Measurements from ENCODE around the gene TMEM234. TPM values are rescaled to one million over a fixed set of nuclear protein-coding genes. Genes with fewer than 3 reads are reported as not detected.
A peak's percentile ranks its signal among the peaks of the same experiment; 100 is the strongest.

The TMEM234 gene
- total RNA-seq, 2 donors from 2014 or later = 20.3 to 27.0 TPM

- Histone ChIP-seq H3K27me3 (no peaks in the 10 kb centered on the region), H3K27ac (peak overlapping the region; percentile 69), H3K9ac (ENCODE audit: low read depth in 2 of 2, low read length in 2 of 2) (peak overlapping the region; percentile 65 to 67), H3K9me3 (no peaks in the 10 kb centered on the region), H3K4me1 (peaks cover 3% of the 10 kb centered on the region), H3K4me3 (peak overlapping the region; percentile 60), H3K36me3 (peaks cover 4% of the 10 kb centered on the region)
- intact Hi-C loops (cut with DNase I) = no loop called here
- peak; percentile 80 for DNase-seq
- no peak for TF ChIP-seq CTCF (IDR thresholded peaks at IDR 0.05)
Measured at GRCh38 chr1:32201011-32201855, 20.9 kb downstream of the TMEM234 start.

DNA sequence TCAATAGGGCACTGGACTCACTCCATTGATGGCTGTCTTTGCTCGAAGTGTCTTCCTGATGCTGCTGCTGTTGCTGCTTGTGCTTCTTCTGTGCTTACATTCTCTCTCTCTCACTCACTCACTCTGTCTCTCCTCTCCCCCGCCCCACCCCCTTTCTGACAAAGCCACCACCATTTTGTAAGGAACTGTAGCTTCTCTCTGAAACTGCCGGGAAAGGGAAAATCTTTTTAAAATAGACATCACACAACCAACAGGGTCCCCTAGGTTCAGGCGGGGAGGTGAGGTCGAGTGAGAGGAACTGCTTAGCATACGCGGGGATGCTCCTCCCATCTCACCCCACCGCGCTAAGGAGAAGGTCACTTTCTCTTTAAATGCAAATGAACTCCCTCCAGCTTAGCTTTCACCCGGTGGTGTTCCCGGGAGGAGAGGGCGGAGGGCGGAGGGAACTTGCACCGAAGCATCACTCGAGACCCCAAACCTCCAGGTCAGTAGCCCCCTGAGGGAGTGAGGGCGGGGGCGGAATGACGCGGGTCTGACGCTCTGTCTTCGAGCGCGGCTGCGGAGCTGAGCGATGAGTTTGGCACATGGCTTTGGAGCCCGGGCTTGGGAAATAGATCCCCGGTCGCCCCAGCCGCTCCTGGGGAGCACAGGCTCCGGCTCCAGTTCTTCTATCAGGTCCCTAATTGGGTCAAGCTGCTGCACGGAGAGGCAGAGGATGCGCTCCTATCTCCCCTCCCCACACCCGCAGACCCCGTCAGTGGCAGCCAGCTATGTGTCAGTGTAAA, 21.7 kb downstream of the TMEM234 start, which contains the start of gene CCDC28B:
Gene CCDC28B (plus strand): TSS at position 370 of the 785 bp plus-strand sequence. CDS start 1,341 bp downstream, outside the sequence.
- H3K36me3 ChIP-seq = peaks cover 10% of the 10 kb centered on the region
- peaks cover 3% of the 10 kb centered on the region for H3K4me1 ChIP-seq
- H3K27me3 ChIP-seq = no peaks in the 10 kb centered on the region
- H3K9ac ChIP-seq (ENCODE audit: low read depth in 2 of 2, low read length in 2 of 2) = peak within 1 kb of the TSS; percentile 65 to 67
- TF ChIP-seq CTCF (IDR thresholded peaks at IDR 0.05) = no peak
- intact Hi-C loops (cut with DNase I) = no loop called here
- peak within 1 kb of the TSS; percentile 60 for H3K4me3 ChIP-seq
- peak within 1 kb of the TSS; percentile 69 for H3K27ac ChIP-seq
- DNase-seq = peak; percentile 64
- no peaks in the 10 kb centered on the region for H3K9me3 ChIP-seq

- Histone ChIP-seq H3K4me1 (peaks cover 3% of the 10 kb centered on the region), H3K27ac (peak overlapping the region; percentile 69), H3K4me3 (no peak overlapping the region), H3K36me3 (peaks cover 15% of the 10 kb centered on the region), H3K27me3 (no peaks in the 10 kb centered on the region), H3K9me3 (no peaks in the 10 kb centered on the region), H3K9ac (ENCODE audit: low read depth in 2 of 2, low read length in 2 of 2) (peak overlapping the region in 1 of 2 donors; percentile 56)
- no peak for DNase-seq
- intact Hi-C loops (cut with DNase I) = no loop called here
- TF ChIP-seq CTCF (IDR thresholded peaks at IDR 0.05) = no peak
Measured at GRCh38 chr1:32199717-32200072, 22.5 kb downstream of the TMEM234 start.

DNA sequence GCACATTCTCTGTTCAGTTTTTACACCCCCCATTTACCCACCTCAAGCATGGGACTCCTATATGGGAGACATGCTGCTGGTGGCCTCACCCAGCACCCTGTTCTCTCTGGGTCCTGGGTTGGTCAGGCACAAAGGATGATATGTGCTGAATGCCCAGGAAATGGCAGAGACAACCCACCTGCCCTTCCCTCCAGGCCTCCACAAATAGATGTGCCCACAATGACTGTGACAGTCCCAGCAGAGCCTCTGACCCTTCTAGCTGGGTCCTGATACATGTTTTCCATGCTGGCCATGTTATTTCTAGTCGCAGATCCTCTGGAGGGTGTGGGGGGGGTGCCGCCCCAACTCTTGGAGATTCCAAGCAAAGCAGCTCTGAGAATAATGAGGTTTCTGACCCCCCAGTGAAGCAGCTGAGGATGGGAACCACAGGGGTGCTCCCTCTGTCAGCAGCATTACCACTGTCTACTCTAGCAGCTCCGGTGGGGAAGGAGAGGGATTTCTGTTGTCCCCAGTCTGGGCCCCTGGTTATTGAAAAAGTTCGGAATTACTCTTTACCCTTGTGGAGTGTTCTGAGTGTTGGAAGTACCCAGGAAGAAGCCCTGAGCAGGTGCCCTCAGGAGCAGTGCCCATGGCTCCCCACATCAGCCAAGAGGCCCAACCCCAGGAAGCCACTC, 23.0 kb downstream of the TMEM234 start:
- no peaks in the 10 kb centered on the region for H3K27me3 ChIP-seq
- no peak for DNase-seq
- H3K4me3 ChIP-seq = no peak overlapping the region
- H3K4me1 ChIP-seq = peaks cover 3% of the 10 kb centered on the region
- H3K27ac ChIP-seq = no peak overlapping the region
- no peak for TF ChIP-seq CTCF (IDR thresholded peaks at IDR 0.05)
- H3K9ac ChIP-seq (ENCODE audit: low read depth in 2 of 2, low read length in 2 of 2) = peak overlapping the region in 1 of 2 donors; percentile 56
- intact Hi-C loops (cut with DNase I) = no loop called here
- H3K9me3 ChIP-seq = no peaks in the 10 kb centered on the region
- peaks cover 21% of the 10 kb centered on the region for H3K36me3 ChIP-seq
